Gastrocnemius medialis (tissue), 4 donors: ENCODE results near the gene IGSF9B.

Source experiments
- POLR2A ChIP-seq, 2 donors: fragments of 450-650 bp; IDR thresholded peaks; one replicate each; pipeline ENCODE4 v1.6.1; 2017; ENCODE audit warnings: antibody characterized with exemption in 2 of 2, mild to moderate bottlenecking in 2 of 2, moderate library complexity in 2 of 2
- TF ChIP-seq, protein P1 (sequence below), 5 experiments: fragments of 450-650 bp in 3 of 5; fragments of 200-600 bp in 2 of 5; sonication (generic) in 2 of 5; IDR thresholded peaks in 4 of 5; conservative IDR thresholded peaks in 1 of 5; 1 replicate in 4 of 5; 2 replicates in 1 of 5; pipeline ENCODE4 v1.5.1; 2016 to 2019; ENCODE audit warnings: antibody characterized with exemption in 5 of 5, mild to moderate bottlenecking in 3 of 5, moderate library complexity in 3 of 5

DNA sequence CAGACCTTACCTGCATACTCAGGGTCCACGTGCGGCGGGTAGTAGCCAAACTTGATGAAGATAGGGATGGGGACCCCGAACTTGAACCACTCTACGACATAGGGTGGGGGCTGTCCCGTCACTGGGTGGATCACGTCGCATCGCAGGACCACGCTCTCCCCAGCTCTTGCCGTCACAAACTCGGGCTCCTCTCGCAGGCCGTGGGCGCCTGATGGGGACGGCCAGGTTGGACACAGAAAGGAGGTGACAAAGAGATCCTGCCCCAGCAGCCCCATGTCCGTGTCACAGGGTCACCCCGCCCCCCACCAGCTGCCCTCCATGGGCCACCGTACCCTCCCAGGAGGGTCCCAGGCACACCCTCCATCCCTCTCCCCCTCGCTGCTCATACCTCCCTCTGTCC lies 10.7 kb downstream of the IGSF9B start:
- TF ChIP-seq, protein P1, sequence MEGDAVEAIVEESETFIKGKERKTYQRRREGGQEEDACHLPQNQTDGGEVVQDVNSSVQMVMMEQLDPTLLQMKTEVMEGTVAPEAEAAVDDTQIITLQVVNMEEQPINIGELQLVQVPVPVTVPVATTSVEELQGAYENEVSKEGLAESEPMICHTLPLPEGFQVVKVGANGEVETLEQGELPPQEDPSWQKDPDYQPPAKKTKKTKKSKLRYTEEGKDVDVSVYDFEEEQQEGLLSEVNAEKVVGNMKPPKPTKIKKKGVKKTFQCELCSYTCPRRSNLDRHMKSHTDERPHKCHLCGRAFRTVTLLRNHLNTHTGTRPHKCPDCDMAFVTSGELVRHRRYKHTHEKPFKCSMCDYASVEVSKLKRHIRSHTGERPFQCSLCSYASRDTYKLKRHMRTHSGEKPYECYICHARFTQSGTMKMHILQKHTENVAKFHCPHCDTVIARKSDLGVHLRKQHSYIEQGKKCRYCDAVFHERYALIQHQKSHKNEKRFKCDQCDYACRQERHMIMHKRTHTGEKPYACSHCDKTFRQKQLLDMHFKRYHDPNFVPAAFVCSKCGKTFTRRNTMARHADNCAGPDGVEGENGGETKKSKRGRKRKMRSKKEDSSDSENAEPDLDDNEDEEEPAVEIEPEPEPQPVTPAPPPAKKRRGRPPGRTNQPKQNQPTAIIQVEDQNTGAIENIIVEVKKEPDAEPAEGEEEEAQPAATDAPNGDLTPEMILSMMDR (IDR thresholded peaks at IDR 0.05 in 4 of 5, conservative IDR thresholded peaks at IDR 0.05 in 1 of 5) = no peak
- no peak for TF ChIP-seq POLR2A (IDR thresholded peaks at IDR 0.05)
